GM12878 (cell line): Measurements from ENCODE around the gene HM13. TPM values are rescaled to one million over a fixed set of nuclear protein-coding genes. Genes with fewer than 3 reads are reported as not detected.

ENCODE experiments used
- ATAC-seq: fragments of 200-7000 bp; cut with Tn5 transposase; 3 replicates; pipeline ENCODE4 v1.9.1; 2020; ENCODE audit warnings: mild to moderate bottlenecking, moderate library complexity
- BruUV-seq: library from RNA; stranded (reverse); fragments of 400-500 nt; replicated peaks from 2 replicates; lab custom pipeline; 2021; lab: Mats Ljungman, UMichigan
- CTCF ChIA-PET: fragments of 300-600 bp; sonication (Branson Sonifier 250); formaldehyde crosslinking; extraction: SDS; loops from one replicate; lab custom pipeline; 2021; ENCODE audit warnings: inconsistent platforms; lab: Yijun Ruan, JAX
- POLR2A ChIA-PET: fragments of 350-600 bp; formaldehyde crosslinking; extraction: SDS; loops from one replicate; lab custom pipeline; 2021; ENCODE audit warnings: inconsistent platforms; lab: Charles Lee
- RAD21 ChIA-PET: fragments of 300-600 bp; sonication (Branson Sonifier 250); formaldehyde crosslinking; loops from one replicate; lab custom pipeline; 2023; ENCODE audit warnings: antibody characterized with exemption; ENCODE audit not compliant: unreplicated experiment; lab: Charles Lee
- SMC1A ChIA-PET: fragments of 300-600 bp; sonication (Branson Sonifier 250); formaldehyde crosslinking; loops from one replicate; lab custom pipeline; 2023; ENCODE audit not compliant: unreplicated experiment, uncharacterized antibody; lab: Charles Lee
- DNase-seq: peaks from one replicate; pipeline ENCODE4 v3.0.0-alpha.2; 2011; ENCODE audit warnings: low read depth, low spot score
- FAIRE-seq: peaks from 3 replicates; lab custom pipeline; 2011; peaks lifted over from hg19 to GRCh38; lab: Jason Lieb, UNC
- H2AFZ ChIP-seq: 2 replicates; pipeline ENCODE4 v1.6.0; 2011; ENCODE audit warnings: low read depth, low read length, control low read depth; ENCODE audit not compliant: control insufficient read depth
- H3K27ac ChIP-seq: 2 replicates; pipeline ENCODE4 v1.5.1; 2011; ENCODE audit warnings: control low read depth; ENCODE audit not compliant: control insufficient read depth, insufficient read depth
- H3K27me3 ChIP-seq, 2 experiments: replicated peaks in 1 of 2; 2 replicates each; pipeline versions ENCODE4 v1.6.0 to v1.6.1; 2011; ENCODE audit warnings: low read length in 1 of 2; ENCODE audit not compliant: control insufficient read depth in 2 of 2, insufficient read depth in 2 of 2
- H3K36me3 ChIP-seq, 2 experiments: 2 replicates each; pipeline ENCODE4 v1.5.1; 2011; ENCODE audit warnings: low read length in 1 of 2; ENCODE audit not compliant: control insufficient read depth in 2 of 2, insufficient read depth in 2 of 2
- H3K4me1 ChIP-seq: 2 replicates; pipeline ENCODE4 v1.6.1; 2011; ENCODE audit warnings: mild to moderate bottlenecking, low read length, moderate library complexity, mixed read lengths; ENCODE audit not compliant: control insufficient read depth, insufficient read depth
- H3K4me2 ChIP-seq: 2 replicates; pipeline ENCODE4 v1.6.0; 2011; ENCODE audit warnings: control low read depth; ENCODE audit not compliant: control insufficient read depth, insufficient read depth
- H3K4me3 ChIP-seq: fragments of 200-600 bp; sonication (generic); 2 replicates; pipeline ENCODE4 v1.5.1; 2016
- H3K79me2 ChIP-seq: 2 replicates; pipeline ENCODE4 v1.6.0; 2011; ENCODE audit warnings: low read length; ENCODE audit not compliant: control insufficient read depth, insufficient read depth
- H3K9ac ChIP-seq: 2 replicates; pipeline ENCODE4 v1.8.0; 2011; ENCODE audit warnings: low read length, control low read depth, mixed read lengths; ENCODE audit not compliant: control insufficient read depth, insufficient read depth
- H3K9me3 ChIP-seq: replicated peaks from 3 replicates; pipeline ENCODE4 v1.5.1; 2011; ENCODE audit warnings: mild to moderate bottlenecking, low read length; ENCODE audit not compliant: control insufficient read depth, insufficient read depth
- H4K20me1 ChIP-seq: 2 replicates; pipeline ENCODE4 v1.6.0; 2011; ENCODE audit not compliant: control insufficient read depth, insufficient read depth
- CREM ChIP-seq: IDR thresholded peaks from 2 replicates; pipeline ENCODE4 v1.6.1; 2014; ENCODE audit warnings: antibody characterized with exemption, low read depth
- NR2C2 ChIP-seq: IDR thresholded peaks from 2 replicates; pipeline ENCODE4 v1.6.1; 2011; ENCODE audit warnings: borderline replicate concordance, low read depth; ENCODE audit not compliant: control insufficient read depth, insufficient read length
- RAD51 ChIP-seq: fragments of 450-650 bp; IDR thresholded peaks from 2 replicates; pipeline ENCODE4 v1.6.1; 2016; ENCODE audit warnings: moderate library complexity, mild to moderate bottlenecking, inconsistent platforms
- TARDBP ChIP-seq: IDR thresholded peaks from 2 replicates; pipeline ENCODE4 v1.6.1; 2016; ENCODE audit warnings: borderline replicate concordance
- TCF12 ChIP-seq: IDR thresholded peaks from 2 replicates; pipeline ENCODE4 v1.6.1; 2011; ENCODE audit warnings: low read depth, mild to moderate bottlenecking, low read length
- WGBS: methylation state at CpG from one replicate; pipeline ENCODE4 v1.1.6; 2016; ENCODE audit warnings: low lambda C conversion rate; ENCODE audit not compliant: insufficient replicate concordance, insufficient coverage; ENCODE audit errors: missing lambda C conversion rate; 5-methylcytosine and 5-hydroxymethylcytosine counted together
- in situ Hi-C: fragments of 300-500 bp; cut with MboI; formaldehyde crosslinking; loops from 9 replicates; pipeline ENCODE4 v1.14.3; 2018; ENCODE audit warnings: mixed read lengths
- intact Hi-C: fragments of 100-400 bp; cut with micrococcal nuclease; formaldehyde crosslinking; loops from one replicate; pipeline ENCODE4 v1.14.2; 2022; ENCODE audit not compliant: unreplicated experiment
- polyA plus RNA-seq, 11 experiments: library from polyadenylated mRNA; depleted of rRNA in 4 of 11; unstranded in 6 of 11; stranded (reverse) in 5 of 11; fragments of >200 nt; fragmentation: Nextera tagmentation in 4 of 11; fragmentation: Illumina TruSeq in 1 of 11; extraction: Ambion mirVana in 4 of 11; extraction: Trizol in 1 of 11; gene quantifications; 1 replicate in 1 of 11; 2 replicates in 10 of 11; pipeline versions ENCODE4 v1.2.1 to v1.2.3, GENCODE V29; 2011 to 2016; ENCODE audit warnings: inconsistent platforms in 2 of 11, missing spikeins in 2 of 11, low read depth in 1 of 11
- total RNA-seq, 4 experiments: library from RNA; depleted of rRNA in 3 of 4; stranded (reverse); fragments of >200 nt in 3 of 4; fragmentation: Illumina TruSeq in 1 of 4; extraction: Trizol in 1 of 4; gene quantifications; 2 replicates each; pipeline versions ENCODE4 v1.2.1 to v1.2.3, GENCODE V29; 2013 to 2021
- TF ChIP-seq, protein P1 (sequence below): fragments of 450-650 bp; formaldehyde crosslinking; IDR thresholded peaks from 2 replicates; pipeline ENCODE4 v1.5.0; 2022; ENCODE audit warnings: mild to moderate bottlenecking, missing genetic modification characterization
- TF ChIP-seq, protein P2 (sequence below): IDR thresholded peaks from 2 replicates; pipeline ENCODE4 v1.6.1; 2012; ENCODE audit warnings: low read depth, low read length, improper control_type of control experiment
- TF ChIP-seq, protein P3 (sequence below): fragments of 450-650 bp; IDR thresholded peaks from 2 replicates; pipeline ENCODE4 v1.6.1; 2017; ENCODE audit warnings: low read depth, mild to moderate bottlenecking, moderate library complexity
- TF ChIP-seq, protein P4 (sequence below): IDR thresholded peaks from 2 replicates; pipeline ENCODE4 v1.6.1; 2011; ENCODE audit warnings: mild to moderate bottlenecking, low read depth, low read length, moderate library complexity; ENCODE audit not compliant: insufficient replicate concordance

Gene HM13
- total and polyA plus RNA-seq, 10 of the 15 experiments (the other 5 are each of a cell fraction or from before 2014, with no cell fraction given), result 4.8 to 185 (median 81.7) TPM

DNA sequence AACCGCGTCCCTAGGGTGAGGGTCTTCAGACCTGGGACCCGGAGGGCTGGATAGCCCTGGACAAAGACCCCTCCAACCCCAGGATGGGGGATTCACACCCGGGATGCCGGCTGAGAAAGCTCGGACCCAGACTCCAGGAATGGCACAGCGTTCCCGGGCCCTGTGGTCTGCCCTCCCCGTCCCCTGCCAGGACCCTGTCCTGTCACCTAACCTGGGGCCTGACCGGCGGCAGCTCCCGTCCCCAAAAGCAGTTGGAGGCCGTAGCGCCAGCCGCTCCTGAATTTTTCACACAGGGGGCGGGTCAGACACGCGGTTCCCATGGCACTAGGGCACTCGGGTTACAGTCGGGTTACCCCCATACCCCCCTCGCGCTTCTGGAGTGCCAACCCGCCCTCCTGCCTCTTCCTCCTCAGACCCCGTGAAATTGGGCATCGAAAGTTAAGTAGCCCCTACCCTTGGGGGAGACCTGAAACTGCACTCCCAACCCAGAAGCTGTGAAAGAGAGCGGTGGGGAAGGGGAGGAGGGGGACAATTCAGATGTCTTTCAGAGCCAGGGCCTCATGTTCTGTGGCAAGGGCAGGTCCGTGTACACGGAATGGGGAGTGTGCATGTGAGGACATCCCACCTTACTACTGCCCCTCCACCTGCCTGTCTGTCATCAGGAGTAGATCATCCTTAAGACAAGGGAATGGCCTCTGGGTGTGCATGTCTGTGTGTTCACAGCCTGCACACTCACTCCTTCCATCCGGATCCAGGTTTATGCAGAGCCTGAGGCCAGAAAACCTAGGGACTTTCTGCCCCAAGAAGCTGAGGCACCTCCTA is 38.6 kb upstream of the HM13 start (continued):
- TF ChIP-seq, protein P1, sequence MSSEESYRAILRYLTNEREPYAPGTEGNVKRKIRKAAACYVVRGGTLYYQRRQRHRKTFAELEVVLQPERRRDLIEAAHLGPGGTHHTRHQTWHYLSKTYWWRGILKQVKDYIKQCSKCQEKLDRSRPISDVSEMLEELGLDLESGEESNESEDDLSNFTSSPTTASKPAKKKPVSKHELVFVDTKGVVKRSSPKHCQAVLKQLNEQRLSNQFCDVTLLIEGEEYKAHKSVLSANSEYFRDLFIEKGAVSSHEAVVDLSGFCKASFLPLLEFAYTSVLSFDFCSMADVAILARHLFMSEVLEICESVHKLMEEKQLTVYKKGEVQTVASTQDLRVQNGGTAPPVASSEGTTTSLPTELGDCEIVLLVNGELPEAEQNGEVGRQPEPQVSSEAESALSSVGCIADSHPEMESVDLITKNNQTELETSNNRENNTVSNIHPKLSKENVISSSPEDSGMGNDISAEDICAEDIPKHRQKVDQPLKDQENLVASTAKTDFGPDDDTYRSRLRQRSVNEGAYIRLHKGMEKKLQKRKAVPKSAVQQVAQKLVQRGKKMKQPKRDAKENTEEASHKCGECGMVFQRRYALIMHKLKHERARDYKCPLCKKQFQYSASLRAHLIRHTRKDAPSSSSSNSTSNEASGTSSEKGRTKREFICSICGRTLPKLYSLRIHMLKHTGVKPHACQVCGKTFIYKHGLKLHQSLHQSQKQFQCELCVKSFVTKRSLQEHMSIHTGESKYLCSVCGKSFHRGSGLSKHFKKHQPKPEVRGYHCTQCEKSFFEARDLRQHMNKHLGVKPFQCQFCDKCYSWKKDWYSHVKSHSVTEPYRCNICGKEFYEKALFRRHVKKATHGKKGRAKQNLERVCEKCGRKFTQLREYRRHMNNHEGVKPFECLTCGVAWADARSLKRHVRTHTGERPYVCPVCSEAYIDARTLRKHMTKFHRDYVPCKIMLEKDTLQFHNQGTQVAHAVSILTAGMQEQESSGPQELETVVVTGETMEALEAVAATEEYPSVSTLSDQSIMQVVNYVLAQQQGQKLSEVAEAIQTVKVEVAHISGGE (CRISPR knock-in tag), result no peak

DNA sequence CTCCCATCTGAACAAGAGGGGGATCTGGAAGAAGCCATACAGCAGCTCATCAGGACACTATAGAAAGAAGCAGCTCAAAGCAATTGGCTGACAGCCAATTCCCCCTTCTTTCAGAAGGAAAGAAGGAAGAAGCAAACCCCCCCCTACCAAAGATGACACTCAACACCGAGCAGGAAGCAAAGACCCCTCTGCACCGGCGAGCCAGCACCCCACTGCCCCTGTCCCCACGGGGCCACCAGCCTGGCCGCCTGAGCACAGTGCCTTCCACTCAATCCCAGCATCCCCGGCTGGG is 38.0 kb upstream of the HM13 start:
- intact Hi-C loops, result no loop called here
- Histone ChIP-seq H3K36me3 (no peaks in the 10 kb centered on the region), H3K9me3 (no peaks in the 10 kb centered on the region), H3K27me3 (peaks cover 10 to 13% of the 10 kb centered on the region in 2 experiments), H3K9ac (no peak overlapping the region), H3K4me2 (no peak overlapping the region), H4K20me1 (no peaks in the 10 kb centered on the region), H3K79me2 (no peaks in the 10 kb centered on the region), H3K27ac (no peak overlapping the region), H2AFZ (no peak overlapping the region), H3K4me3 (no peak overlapping the region), H3K4me1 (peaks cover 4% of the 10 kb centered on the region)
- RAD21 ChIA-PET, result no interaction called here
- no peak for DNase-seq
- CTCF ChIA-PET, result interaction anchor here (1.3 kb wide), 1 partner anchor 26 kb away, joined by 4 read pairs; no protein-coding TSS in a partner anchor
- BruUV-seq, result no TSS peak
- no peak for ATAC-seq
- POLR2A ChIA-PET, result no interaction called here
- SMC1A ChIA-PET, result no interaction called here
- FAIRE-seq, result no peak
- in situ Hi-C loops, result no loop called here
- WGBS, result 42% methylated on average over 6 of the region's 6 CpGs
- TF ChIP-seq TARDBP (no peak), NR2C2 (no peak), CREM (no peak), TCF12 (no peak), RAD51 (no peak)
- TF ChIP-seq, protein P2, sequence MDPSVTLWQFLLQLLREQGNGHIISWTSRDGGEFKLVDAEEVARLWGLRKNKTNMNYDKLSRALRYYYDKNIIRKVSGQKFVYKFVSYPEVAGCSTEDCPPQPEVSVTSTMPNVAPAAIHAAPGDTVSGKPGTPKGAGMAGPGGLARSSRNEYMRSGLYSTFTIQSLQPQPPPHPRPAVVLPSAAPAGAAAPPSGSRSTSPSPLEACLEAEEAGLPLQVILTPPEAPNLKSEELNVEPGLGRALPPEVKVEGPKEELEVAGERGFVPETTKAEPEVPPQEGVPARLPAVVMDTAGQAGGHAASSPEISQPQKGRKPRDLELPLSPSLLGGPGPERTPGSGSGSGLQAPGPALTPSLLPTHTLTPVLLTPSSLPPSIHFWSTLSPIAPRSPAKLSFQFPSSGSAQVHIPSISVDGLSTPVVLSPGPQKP, result no peak
- TF ChIP-seq, protein P3, sequence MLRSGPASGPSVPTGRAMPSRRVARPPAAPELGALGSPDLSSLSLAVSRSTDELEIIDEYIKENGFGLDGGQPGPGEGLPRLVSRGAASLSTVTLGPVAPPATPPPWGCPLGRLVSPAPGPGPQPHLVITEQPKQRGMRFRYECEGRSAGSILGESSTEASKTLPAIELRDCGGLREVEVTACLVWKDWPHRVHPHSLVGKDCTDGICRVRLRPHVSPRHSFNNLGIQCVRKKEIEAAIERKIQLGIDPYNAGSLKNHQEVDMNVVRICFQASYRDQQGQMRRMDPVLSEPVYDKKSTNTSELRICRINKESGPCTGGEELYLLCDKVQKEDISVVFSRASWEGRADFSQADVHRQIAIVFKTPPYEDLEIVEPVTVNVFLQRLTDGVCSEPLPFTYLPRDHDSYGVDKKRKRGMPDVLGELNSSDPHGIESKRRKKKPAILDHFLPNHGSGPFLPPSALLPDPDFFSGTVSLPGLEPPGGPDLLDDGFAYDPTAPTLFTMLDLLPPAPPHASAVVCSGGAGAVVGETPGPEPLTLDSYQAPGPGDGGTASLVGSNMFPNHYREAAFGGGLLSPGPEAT, result no peak
- TF ChIP-seq, protein P4, sequence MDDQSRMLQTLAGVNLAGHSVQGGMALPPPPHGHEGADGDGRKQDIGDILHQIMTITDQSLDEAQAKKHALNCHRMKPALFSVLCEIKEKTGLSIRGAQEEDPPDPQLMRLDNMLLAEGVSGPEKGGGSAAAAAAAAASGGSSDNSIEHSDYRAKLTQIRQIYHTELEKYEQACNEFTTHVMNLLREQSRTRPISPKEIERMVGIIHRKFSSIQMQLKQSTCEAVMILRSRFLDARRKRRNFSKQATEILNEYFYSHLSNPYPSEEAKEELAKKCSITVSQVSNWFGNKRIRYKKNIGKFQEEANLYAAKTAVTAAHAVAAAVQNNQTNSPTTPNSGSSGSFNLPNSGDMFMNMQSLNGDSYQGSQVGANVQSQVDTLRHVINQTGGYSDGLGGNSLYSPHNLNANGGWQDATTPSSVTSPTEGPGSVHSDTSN, result no peak
